Measurements from ENCODE around the gene ADAMTS2. TPM values are rescaled to one million over a fixed set of nuclear protein-coding genes. Genes with fewer than 3 reads are reported as not detected.

The ADAMTS2 gene
- total and polyA plus RNA-seq, 2 experiments from 2014 or later: 1.6 to 8.1 TPM

GRCh38 chr5:179278119-179278518 is 67.1 kb downstream of the ADAMTS2 start (continued):
- TF ChIP-seq EZH2 (IDR thresholded peaks at IDR 0.05; ENCODE audit: low read depth, unreplicated experiment) (no peak), ETS1 (IDR thresholded peaks at IDR 0.05) (no peak)

DNA sequence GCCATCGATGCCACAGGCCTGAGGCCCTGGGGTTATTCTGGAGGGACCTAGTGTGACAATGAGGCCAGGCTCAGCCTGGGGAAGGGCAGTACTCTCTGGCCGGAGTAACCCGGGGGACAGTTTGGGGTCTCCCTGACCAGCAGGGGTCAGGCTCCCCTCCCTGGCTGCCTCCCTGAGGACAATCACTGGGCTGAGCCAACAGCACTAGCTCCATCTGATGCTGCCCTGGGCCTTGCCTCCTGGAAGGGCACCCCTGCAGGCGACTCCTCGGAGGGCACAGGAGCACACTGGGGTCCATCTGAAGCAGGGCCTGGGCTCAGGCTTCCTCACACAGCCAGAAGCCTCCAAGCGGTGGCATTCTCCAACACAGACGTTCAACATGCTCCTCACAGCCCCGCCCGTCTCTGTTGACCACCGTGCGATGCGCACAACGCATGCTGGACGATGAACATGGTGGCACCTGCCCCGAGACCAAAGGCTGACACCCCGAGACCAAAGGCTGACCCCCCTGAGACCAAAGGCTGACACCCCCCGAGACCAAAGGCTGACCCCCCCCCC is 68.3 kb downstream of the ADAMTS2 start:
- Histone ChIP-seq H4K20me1 (replicated peaks; ENCODE audit: insufficient read depth) (no peaks in the 10 kb centered on the region), H3F3A (replicated peaks; ENCODE audit: low read depth) (0 out of 2 replicates have a peak, but pooled peaks cover 6% of the 10 kb centered on the region), H3K4me1 (ENCODE audit: insufficient read depth) (no peaks in the 10 kb centered on the region), H3K4me3 (no peak overlapping the region), H3K27me3 (ENCODE audit: insufficient read depth) (no peaks in the 10 kb centered on the region), H3K9me2 (ENCODE audit: insufficient read depth) (no peaks in the 10 kb centered on the region), H3K79me2 (replicated peaks; ENCODE audit: insufficient read depth) (no peaks in the 10 kb centered on the region), H3K27ac (ENCODE audit: low read depth) (no peak overlapping the region), H3K36me3 (ENCODE audit: insufficient read depth) (no peaks in the 10 kb centered on the region), H3K4me2 (no peak overlapping the region), H2AFZ (no peak overlapping the region)
- ATAC-seq (peak; percentile 10; the same call in 1 of the 3 replicates), DNase-seq (ENCODE audit: low spot score) (peak; percentile 24)
- Mint-ChIP-seq H3K4me3 (no peak overlapping the region), H3K4me1 (peaks cover 6% of the 10 kb centered on the region; the same call in 1 of the 3 replicates), H3K27ac (no peak overlapping the region), H3K36me3 (ENCODE audit: low read depth) (no peaks in the 10 kb centered on the region), H3K27me3 (ENCODE audit: insufficient read depth, low read depth, poor library complexity) (peaks cover 7% of the 10 kb centered on the region), H3K9me3 (no peaks in the 10 kb centered on the region)
- no peak for TF ChIP-seq ZNF331 (CRISPR knock-in tag; IDR thresholded peaks at IDR 0.05; ENCODE audit: low read depth)
- no peak for TF ChIP-seq JUNB (IDR thresholded peaks at IDR 0.05; ENCODE audit: unreplicated experiment)
- TF ChIP-seq, protein P1, sequence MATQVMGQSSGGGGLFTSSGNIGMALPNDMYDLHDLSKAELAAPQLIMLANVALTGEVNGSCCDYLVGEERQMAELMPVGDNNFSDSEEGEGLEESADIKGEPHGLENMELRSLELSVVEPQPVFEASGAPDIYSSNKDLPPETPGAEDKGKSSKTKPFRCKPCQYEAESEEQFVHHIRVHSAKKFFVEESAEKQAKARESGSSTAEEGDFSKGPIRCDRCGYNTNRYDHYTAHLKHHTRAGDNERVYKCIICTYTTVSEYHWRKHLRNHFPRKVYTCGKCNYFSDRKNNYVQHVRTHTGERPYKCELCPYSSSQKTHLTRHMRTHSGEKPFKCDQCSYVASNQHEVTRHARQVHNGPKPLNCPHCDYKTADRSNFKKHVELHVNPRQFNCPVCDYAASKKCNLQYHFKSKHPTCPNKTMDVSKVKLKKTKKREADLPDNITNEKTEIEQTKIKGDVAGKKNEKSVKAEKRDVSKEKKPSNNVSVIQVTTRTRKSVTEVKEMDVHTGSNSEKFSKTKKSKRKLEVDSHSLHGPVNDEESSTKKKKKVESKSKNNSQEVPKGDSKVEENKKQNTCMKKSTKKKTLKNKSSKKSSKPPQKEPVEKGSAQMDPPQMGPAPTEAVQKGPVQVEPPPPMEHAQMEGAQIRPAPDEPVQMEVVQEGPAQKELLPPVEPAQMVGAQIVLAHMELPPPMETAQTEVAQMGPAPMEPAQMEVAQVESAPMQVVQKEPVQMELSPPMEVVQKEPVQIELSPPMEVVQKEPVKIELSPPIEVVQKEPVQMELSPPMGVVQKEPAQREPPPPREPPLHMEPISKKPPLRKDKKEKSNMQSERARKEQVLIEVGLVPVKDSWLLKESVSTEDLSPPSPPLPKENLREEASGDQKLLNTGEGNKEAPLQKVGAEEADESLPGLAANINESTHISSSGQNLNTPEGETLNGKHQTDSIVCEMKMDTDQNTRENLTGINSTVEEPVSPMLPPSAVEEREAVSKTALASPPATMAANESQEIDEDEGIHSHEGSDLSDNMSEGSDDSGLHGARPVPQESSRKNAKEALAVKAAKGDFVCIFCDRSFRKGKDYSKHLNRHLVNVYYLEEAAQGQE (IDR thresholded peaks at IDR 0.05; ENCODE audit: unreplicated experiment): no peak
- TF ChIP-seq, protein P2, sequence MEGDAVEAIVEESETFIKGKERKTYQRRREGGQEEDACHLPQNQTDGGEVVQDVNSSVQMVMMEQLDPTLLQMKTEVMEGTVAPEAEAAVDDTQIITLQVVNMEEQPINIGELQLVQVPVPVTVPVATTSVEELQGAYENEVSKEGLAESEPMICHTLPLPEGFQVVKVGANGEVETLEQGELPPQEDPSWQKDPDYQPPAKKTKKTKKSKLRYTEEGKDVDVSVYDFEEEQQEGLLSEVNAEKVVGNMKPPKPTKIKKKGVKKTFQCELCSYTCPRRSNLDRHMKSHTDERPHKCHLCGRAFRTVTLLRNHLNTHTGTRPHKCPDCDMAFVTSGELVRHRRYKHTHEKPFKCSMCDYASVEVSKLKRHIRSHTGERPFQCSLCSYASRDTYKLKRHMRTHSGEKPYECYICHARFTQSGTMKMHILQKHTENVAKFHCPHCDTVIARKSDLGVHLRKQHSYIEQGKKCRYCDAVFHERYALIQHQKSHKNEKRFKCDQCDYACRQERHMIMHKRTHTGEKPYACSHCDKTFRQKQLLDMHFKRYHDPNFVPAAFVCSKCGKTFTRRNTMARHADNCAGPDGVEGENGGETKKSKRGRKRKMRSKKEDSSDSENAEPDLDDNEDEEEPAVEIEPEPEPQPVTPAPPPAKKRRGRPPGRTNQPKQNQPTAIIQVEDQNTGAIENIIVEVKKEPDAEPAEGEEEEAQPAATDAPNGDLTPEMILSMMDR (conservative IDR thresholded peaks at IDR 0.05; ENCODE audit: low read depth in 2 of 2): peak; percentile 37 to 58

All from GM23338 (cell line).